ENCODE measurements around the gene BMP5.

The BMP5 gene

GRCh38 chr6:55704421-55704820 lies 171.0 kb downstream of the BMP5 start:
- DNase-seq: no peak

Data from NCI-H2171 (cell line).